Measurements from ENCODE around the gene AK4.

- TF ChIP-seq REST (IDR thresholded peaks at IDR 0.05; ENCODE audit: insufficient read depth in 1 of 2, low read depth in 2 of 2, low read length in 2 of 2) (no peak), POLR2AphosphoS5 (IDR thresholded peaks at IDR 0.05; ENCODE audit: low read depth, low read length) (no peak), TAF1 (IDR thresholded peaks at IDR 0.05; ENCODE audit: borderline replicate concordance, insufficient read depth, low read length) (no peak), SIN3A (IDR thresholded peaks at IDR 0.05; ENCODE audit: borderline replicate concordance, insufficient read depth, low read length) (no peak), FOXP2 (optimal IDR thresholded peaks at IDR 0.05; ENCODE audit: borderline replicate concordance, extremely low read depth, extremely low read length, insufficient read depth) (no peak)
These were observed 15.3 kb downstream of the AK4 start for GRCh38 chr1:65163201-65163805.

Data from PFSK-1 (cell line).